ENCODE data around the gene UHMK1.
"Not testable (repeated sequence)": the region's sequence is repeated elsewhere in the genome, so short reads cannot be mapped to it uniquely, and the experiment has no call there.

The UHMK1 gene

DNA sequence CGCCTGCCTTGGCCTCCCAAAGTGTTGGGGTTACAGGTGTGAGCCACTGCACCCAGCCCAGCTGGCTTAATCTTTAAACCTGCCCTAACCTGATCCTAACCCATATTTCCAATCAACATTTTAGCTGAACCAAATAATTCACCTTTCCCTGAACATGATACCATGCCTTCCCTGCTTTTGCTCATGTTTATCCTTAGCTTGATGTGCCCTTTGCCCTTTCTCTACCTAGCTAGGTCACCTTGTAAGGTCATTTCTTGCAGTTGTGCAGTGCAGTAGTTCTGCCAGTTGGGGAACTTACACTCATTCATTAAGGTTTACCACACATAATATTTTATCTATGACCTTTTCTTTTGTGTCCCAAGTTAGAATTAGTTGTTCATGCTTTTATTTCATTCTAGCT, 69.3 kb downstream of the UHMK1 start:
- DNase-seq (ENCODE audit: low read depth in 2 of 2), result no peak

- DNase-seq (ENCODE audit: low read depth in 2 of 2), result no peak
Observed at GRCh38 chr1:162568802-162569201, 71.2 kb downstream of the UHMK1 start.

- no peak for DNase-seq (ENCODE audit: low read depth in 2 of 2)
Observed at GRCh38 chr1:162570718-162571117, 73.1 kb downstream of the UHMK1 start.

DNA sequence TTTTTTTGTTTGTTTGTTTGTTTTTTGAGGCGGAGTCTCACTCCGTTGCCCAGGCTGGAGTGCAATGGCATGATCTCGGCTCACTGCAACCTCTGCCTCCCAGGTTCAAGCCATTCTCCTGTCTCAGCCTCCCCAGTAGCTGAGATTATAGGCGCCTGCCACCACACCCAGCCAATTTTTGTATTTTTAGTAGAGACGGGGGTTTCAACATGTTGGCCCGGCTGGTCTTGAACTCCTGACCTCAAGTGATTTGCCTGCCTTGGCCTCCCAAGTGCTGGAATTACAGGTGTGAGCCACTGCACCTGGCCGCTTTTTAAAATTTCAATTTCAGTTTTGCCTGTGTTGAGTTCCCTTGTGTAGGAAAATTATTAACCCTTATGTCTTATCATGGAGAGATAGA, 73.5 kb downstream of the UHMK1 start:
- DNase-seq (ENCODE audit: low read depth in 2 of 2), result not testable (repeated sequence)

DNA sequence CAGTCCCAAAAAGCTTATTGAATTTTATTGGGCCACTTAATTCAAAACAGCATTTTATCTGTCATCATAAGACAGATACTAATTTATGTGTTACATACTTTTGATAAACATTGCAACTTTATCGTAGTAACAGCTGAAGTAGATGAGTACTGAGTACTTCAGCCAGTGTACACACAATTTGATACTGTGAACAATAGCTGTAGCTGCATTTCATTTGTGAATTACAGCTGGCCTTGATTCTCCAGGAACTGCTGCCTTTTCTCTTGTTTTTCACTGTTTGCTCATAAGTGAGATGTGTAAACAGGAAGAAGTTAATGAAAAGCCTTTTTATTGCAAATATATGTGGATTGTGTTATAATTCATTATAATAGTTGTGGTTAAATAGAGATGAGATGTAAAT, 74.1 kb downstream of the UHMK1 start:
- no peak for DNase-seq (ENCODE audit: low read depth in 2 of 2)

GRCh38 chr1:162573136-162573535, 75.5 kb downstream of the UHMK1 start:
- no peak for DNase-seq (ENCODE audit: low read depth in 2 of 2)

DNA sequence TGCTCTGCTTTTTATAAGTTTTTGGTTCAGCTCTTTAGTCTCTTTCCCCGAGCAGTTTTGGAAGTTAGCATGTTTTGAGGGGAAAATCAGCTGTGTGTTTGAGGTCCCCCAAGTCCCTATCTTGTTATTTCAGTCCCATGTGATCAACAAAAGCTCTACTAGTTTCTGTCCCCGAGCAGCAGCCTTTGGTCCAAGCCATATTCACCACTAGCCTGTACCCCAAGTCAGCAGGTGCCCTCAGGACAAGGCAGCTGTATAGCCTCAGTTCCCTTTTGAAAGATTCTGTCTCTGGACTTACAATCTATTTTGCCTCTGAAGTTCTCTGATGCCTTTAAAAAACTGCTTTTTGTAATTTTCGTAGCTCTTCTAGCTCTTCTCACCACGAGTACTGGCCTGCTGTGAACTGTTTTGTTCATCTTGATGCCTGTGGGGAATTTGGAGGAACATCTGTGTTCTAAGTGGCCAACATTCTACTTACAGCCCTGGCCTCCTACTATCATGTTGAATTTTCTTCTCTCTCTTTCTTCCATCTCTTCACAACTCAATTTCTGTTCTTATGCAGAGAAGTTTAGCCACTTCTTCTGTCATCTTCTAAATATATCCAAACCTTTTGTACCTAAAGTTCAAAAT, 80.6 kb downstream of the UHMK1 start:
- no peak for DNase-seq (ENCODE audit: low read depth in 2 of 2)

- DNase-seq (ENCODE audit: low read depth in 2 of 2), result no peak
Observed at GRCh38 chr1:162578936-162579335, 81.3 kb downstream of the UHMK1 start.

Measured in activated CD8-positive, alpha-beta memory T cell treated with anti-CD3 and anti-CD28 coated beads for 4 hours (primary cell).